Measurements from ENCODE around the gene ZFP1.

The ZFP1 gene

DNA sequence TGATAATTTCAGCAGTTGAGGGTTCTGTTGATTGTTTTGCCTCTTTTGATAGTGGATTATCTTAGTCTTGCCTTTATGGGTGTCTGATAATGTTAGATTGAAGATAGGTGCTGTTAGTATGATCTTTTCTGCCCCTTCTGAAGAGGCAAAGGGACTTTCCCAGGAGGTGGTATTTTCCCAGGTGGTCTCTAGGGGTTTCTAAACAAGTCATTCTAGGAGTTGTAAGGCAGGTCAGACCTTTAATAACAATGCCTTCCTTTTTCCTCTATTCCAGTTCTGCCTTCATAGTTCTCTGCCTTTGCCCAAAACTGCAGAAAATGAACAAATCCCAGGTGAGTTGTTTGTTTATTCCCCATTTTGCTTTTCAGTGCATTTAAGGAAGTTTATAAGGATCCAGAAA, 4.3 kb downstream of the ZFP1 start:
- no peak for DNase-seq (ENCODE audit: low read depth in 2 of 2)

DNA sequence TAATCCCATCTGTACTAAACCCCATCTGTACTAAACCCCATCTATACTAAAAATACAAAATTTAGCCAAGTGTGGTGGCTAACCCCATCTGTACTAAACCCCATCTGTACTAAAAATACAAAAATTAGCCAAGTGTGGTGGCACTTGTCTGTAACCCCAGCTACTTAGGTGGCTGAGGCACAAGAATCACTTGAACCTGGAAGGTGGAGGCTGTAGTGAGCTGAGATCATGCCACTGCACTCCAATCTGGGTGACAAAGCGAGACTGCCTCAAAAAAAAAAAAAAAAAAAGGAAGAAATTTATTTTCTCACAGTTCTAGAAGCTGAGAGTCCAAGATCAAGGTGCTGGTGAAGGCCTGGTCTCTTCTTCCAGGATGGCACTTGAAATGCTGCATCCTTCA, 12.1 kb downstream of the ZFP1 start:
- no peak for DNase-seq (ENCODE audit: low read depth in 2 of 2)

DNA sequence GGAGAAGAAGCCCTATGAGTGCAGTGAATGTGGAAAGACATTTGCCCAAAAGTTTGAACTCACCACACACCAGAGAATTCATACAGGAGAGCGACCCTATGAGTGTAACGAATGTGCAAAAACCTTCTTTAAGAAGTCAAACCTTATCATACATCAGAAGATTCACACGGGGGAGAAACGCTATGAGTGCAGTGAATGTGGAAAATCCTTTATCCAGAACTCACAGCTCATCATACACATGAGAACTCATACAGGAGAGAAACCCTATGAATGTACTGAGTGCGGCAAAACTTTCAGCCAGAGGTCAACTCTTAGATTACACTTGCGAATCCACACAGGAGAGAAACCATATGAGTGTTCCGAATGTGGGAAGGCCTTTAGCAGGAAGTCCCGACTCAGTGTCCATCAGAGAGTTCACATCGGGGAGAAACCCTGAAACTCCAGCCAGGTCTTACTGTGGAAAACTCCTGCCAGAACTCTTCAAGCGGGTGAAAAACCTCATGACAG, 21.6 kb downstream of the ZFP1 start:
- DNase-seq (ENCODE audit: low read depth in 2 of 2) = no peak

DNA sequence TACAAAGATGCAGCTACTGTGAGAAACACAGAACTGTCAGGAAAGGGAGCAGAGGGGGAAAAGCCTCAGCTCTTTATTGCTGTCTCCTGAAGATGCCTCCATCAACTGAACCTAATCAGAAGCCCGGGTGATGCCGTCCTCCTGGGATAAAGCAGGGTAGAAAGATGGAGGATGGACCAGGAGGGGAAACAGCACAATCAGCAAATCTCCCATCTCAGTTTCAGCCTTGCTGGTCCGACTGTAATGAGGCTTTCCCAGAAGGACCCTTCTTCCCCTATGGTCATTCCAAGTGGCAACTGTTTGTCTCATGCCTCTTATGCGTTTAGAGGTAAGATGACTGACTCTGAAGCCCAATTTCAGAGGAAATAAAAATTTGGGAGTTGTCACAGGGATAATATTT, 24.3 kb downstream of the ZFP1 start:
- DNase-seq (ENCODE audit: low read depth in 2 of 2) = no peak

DNA sequence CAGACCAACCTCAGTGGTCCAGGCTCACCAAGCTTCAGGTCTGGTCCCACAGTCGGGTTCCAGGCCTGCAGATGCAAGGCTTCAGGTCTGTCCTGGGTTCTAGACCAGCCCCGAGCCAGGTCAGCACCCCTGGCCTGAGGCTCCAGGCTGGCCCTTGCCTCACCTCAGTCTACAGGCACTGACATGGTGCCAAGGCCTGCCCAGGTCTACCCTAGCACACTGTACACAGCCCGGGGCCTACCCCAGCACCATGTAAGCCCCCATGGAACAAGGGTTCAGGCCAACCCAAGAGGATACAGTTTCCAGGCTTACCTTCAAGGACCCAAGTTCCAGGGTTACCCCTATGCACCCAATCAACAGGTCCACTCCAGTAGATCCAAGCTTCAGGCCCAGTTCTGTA, 26.8 kb downstream of the ZFP1 start:
- no peak for DNase-seq (ENCODE audit: low read depth in 2 of 2)

DNA sequence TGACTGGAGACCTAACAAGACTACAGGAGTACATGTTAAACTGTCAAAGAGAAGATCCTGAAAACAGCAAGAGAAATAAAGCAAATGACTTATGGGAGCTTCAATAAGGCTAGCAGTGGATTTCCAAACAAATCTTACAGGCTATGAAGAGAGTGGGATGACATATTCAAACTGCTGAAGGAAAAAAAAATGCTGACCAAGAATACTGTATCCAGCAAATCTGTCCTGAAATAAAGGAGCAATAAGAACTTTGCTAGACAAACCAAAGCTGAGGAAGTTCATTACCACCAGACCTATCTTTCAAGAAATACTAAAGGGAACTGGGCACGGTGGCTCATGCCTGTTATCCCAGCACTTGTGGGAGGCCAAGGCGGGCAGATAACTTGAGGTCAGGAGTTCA, 28.6 kb downstream of the ZFP1 start:
- DNase-seq (ENCODE audit: low read depth in 2 of 2) = no peak

DNA sequence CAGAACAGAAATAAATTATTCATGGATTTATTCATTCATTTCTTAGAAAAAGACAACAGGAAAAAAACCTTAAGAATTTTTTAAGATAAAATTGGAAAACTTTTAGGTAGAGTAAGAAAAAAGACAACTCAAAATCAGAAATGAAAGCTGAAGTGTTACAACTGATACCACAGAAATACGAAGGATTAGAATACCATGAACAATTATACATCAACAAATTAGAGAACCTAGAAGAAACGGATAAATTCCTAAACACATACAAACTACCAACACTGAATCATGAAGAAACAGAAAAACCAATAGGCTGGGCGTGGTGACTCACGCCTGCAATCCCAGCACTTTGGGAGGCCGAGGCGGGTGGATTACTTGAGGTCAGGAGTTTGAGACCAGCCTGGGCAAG, 30.9 kb downstream of the ZFP1 start:
- no peak for DNase-seq (ENCODE audit: low read depth in 2 of 2)

DNA sequence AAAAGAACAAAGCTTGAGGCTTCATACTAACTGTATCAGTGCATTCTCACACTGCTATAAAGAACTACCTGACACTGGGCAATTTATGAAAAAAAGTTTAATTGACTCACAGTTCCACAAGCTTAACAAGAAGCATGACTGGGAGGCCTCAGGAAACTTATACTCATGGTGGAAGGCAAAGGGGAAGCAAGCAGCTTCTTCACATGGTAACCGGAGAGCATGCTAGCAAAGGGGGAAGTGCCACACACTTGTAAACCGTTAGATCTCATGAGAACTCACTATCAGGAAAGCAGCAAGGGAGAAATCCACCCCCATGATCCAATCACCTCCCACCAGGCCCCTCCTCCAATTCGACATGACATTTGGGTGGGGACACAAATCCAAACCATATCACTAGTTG, 33.3 kb downstream of the ZFP1 start:
- DNase-seq (ENCODE audit: low read depth in 2 of 2) = no peak

DNA sequence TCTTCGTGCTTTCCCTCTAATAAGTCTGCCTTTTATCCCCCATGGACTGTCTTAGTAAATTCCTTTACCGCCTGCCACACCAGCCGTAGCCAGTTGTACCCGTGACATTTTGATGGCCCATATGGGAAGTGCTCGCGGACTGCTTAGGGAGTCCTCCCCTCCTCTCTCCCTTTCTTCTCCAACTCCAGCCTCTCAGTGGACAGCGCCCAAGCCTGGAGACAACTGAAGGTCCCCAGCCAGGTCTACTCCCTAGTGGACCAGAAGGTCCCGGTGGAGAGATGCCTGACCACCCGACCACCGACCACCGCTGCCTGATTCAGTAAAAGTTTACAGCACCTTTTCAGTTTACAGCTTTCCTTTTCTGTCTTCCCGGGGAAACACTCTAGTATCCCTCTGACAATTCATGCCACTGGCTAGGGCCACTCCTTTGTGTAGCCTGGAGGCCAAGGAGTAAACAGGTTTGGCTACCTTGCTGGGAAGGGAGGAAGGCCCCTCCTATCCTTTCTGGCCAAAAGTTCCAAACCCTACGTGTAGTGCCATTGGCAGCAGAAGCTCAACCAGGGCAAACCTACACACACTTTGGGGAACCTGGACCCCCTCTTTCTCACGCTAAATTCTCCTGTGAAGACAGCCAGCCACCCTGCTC, 40.6 kb downstream of the ZFP1 start:
- DNase-seq (ENCODE audit: low read depth in 2 of 2) = no peak

DNA sequence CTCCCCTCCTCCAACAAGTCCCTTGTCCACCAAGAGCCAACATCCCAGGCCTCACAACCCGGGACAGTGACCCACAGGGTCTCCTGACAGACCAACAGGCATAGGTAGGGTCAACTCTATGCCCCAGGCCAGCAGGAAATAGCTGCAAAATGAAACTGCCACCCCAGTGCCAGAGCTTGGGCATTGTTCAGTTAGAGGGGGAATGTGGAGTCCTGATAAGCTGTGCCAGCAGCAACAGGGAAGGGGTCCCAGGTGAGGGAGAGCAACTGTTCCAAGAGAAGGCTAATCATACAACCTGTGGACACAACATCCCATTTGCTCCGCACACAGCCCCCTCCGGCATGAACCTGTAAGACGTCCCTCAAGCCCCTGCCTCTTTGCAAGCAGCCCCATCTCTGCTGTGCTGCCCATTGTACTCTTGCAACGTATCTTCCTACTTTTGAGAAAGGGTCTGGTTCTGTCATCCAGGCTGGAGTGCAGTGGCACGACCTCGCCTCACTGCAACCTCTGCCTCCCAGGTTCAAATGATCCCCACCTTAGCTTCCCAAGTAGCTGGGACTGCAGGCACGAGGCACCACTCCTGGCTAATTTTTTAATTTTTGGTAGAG, 41.4 kb downstream of the ZFP1 start:
- DNase-seq (ENCODE audit: low read depth in 2 of 2) = no peak

DNA sequence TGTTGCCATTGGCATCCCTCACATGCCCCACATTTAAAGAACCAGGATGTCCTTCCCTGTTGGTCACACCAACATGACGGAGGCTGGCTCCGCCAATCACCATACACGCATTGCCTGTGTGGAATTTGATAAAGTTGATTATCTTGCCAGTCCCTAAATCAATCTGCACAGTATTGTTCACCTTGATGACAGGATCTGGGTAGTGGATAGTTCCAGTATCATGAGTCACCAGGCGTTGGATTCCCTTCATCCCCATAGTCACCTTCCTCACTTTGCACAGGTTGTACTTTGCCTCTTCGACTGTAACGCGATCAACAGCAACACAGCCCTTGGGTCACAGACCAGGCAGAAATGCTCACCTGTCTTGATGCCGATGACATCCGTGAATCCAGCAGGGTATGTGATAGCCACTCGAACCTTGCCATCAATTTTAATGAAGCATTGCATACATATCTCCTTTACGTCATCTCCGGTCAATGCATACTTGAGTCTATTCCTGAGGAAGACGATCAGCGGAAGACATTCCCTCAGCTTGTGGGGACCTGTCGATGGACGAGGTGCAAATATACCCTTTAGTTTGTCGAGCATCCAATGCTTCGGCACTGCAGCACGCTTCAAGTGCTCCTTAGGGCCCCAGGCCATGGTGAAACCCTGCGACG, 44.4 kb downstream of the ZFP1 start:
- DNase-seq (ENCODE audit: low read depth in 2 of 2) = no peak

DNA sequence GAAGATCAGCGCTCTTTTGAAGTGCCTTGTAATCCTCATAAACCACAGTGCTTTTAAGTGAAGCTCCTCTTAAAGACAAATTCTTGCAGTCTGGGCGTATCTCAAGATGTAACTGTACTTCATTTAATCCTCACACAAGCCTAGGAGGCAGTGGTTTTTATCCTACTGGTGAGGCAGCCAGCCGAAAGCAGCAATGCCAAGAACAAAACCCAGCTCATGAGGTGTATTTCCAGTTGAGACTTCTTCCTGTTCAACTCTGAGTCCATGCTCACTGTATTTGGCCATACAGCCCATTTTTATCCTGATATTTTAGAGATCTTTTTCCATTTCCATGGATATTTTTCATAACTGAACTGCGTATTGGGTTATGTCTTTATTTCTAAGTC, 44.9 kb downstream of the ZFP1 start:
- no peak for DNase-seq (ENCODE audit: low read depth in 2 of 2)

DNA sequence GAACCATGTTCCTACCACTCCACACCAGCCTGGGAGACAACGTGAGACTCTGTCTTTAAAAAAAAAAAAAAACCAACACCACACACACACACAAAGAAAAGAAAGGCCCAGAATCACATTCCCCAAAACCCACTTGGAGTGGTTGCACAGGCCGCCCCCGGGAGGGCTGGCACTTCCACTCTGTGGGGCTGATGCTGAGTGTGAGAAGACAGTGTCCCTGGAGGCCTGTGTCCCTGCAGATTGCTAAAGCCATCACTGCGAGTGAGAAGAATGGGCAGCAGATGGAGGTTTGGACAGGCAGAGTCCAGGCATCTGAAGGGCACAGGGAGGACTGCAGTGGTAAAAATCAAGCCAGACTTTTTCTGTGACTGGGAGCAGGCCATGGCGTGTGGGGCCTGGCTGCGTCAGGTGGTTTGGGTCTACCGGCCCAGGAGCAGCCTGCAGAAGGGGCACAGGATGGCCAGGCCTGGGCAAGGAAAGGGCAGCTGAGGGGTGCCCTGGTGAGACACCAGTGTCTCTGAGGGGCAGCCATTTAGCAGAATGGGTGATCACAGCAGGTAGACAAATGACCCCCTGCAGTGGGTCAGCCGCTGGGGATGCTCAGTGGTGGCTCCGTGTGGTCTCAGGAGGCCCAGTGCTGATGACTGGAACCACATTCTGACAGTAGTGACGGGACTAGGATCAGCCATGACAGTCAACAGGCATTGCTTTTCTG, 45.6 kb downstream of the ZFP1 start:
- DNase-seq (ENCODE audit: low read depth in 2 of 2) = no peak

DNA sequence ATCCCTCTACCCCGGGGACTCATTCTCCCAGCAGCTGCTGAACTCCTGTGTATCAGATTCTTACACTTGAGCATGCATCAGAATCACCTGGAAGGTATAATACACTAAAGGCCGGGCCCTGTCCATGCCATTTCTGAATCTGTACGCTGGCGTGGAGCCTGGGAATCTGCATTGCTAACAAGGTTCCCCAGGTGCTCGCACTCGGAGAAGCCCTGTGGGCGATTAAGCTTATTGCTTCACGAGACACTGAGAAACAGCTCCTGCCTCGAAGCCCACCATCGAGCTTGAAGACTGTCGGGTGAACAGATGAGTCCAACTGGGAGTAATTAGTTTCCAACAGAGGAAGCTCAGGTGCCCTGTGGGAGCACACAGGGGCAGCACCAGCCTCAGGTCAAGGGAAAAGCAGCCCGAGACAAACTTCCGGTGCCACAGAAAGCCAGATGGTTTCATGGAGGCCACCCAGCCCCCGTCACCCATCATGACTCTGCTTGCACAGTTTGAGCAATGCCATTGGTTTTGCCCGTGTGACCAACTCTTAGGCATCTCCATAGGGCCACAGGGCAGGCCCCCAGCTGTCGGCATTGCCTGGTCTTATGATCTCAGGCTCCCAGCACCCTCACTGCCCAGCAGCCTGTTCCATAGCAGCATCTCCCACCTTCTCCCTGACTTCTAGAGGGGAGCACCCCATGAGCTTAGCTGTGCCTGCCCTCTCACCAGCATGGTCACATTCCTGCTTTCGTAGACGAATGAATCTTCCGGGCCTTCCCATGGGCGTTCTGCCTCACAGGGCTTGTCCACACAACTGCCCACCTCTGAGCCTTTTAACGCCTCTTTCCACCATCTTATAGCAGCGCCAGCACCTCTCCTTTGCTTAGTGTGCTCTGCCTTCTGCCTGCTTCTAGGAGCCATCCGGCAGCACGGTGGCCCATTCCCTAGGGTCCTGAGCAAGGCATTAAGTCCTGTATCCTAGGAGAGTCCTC, 47.8 kb downstream of the ZFP1 start:
- no peak for DNase-seq (ENCODE audit: low read depth in 2 of 2)

DNA sequence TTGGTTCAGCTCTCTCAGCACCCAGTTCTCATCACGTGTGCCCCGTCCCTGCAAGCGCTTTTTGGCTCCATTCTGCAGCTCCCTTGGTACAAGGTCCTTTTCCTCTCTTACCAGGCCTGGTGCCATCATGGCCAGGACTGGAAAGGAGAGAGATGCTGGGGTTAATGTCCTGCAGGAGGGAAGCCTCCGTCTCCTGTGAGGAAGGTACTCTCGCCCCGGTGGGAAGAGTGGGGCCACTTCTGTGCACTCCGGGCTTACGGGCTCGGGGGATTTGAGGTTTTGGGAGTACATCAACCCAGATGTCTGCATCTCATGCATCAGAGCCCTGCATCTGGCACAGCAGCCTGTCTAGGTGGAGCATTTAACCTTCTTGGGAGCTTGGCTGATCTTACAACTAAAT, 48.5 kb downstream of the ZFP1 start:
- DNase-seq (ENCODE audit: low read depth in 2 of 2) = no peak

DNA sequence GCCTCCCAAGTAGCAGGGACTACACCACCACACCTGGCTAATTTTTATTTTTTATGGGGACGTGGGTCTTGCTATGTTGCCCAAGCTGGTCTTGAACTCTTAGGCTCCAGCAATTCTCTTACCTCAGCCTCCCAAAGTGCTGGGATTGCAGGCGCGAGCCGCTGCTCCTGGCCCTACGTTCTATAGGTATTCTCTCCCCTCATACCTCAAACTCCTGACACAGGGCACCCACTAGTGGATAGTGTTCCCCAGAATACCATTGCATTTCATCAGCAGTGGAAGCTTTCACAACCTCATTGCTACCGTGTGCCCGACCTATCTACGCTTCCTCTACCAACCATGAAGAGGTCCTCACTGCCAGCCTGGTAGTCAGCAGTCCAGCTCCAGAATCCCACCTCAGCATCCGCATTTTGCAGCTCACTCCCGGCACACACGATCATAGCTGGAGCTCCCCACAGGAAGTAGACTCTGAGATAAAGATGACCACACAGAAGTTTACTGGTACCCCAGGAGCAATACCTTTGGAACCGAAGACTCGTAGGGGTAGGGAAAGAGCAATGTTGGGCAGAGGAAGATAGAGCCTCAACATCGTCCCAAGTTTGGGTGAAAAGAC, 49.3 kb downstream of the ZFP1 start:
- DNase-seq (ENCODE audit: low read depth in 2 of 2) = no peak

DNA sequence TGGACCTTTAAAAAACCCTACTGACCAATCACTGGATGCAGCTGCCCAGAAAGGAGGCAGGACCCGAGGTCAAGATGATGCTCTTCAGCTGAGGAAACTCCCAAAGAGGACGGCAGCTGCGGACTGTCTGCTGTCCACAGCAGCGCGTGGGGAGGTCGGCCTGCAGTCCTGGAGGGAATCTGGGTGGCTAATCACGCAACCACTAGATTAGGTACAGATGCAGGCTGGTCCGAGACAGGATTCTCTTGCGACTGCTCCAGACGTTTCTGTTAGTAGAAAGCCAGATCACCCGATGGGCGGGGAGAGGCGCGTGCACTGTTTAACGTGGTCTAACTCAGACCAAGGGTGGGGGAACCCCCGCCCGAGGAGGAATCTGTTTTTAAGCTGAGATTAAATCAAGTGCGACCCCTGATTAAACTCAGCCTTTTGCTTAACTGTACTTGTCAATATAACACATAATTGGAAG, 49.8 kb downstream of the ZFP1 start:
- no peak for DNase-seq (ENCODE audit: low read depth in 2 of 2)

DNA sequence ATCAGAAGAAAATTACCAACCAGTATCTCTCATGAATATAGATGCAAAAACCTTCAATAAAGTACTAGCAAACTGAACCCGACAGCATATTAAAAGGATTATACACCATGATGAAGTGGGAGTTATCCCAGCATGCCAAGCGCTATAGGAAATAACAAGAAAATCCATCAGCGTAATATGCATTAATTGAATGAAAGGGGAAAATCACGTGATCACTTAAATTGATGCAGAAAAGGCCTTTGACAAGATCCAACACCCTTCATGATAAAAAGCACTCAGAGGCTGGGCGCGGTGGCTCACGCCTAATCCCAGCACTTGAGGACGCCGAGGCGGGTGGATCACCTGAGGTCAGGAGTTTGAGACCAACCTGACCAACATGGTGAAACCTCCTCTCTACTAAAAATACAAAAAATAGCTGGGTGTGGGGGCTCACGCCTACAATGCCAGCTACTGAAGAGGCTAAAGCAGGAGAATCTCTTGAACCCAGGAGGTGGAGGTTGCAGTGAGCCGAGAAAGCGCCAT, 53.8 kb downstream of the ZFP1 start:
- no peak for DNase-seq (ENCODE audit: low read depth in 2 of 2)

DNA sequence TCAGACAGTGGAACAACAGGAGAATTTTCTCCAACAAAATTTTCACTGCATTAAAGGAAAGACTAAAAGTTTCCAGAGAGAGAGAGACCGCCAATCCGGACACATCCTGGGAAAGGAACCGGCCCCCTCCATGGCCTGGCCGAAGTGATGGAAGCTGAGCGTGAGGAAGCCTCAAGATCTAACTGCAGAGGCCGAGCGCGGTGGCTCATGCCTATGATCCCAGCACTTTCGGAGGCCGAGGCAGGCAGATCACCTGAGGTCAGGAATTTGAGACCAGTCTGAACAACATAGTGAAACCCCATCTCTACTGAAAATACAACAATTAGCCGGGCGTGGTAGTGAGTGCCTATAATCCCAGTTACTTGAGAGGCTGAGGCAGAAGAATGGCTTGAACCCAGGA, 54.8 kb downstream of the ZFP1 start:
- no peak for DNase-seq (ENCODE audit: low read depth in 2 of 2)

DNA sequence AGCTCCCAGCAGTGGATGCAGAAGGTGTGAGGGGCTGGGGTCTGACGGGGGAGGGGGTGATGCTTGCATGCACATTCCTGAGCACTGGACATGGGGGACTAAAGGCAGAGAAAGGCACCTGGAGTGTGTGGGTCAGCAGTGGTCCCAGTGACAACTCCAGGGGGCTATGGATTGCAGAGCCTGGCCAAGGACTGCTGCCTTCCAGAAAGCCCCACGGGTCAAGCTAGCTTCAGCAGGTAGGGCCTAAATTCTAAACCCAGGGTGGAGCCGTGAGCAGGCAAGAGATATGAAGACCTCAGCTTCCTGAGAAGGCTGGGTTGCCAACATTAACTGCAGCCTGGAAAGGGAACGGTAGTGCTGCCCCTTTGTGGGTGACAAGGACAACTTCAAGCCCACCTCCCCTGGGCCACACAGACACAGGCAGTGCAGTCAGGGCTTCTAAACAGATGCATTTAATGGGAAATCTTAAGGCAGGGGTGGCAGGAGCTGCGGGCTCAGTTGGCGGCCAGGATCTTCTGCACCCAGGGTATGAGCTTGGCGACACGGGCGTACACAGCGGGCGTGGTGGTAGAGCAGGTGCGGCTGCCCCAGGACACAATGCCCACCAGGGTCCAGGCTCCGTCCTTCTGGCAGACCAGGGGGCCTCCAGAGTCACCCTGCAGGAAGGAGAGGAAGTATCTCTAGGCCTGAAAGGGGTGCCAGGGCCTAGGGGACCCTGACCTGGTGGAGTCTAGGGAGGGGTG, 55.5 kb downstream of the ZFP1 start:
- no peak for DNase-seq (ENCODE audit: low read depth in 2 of 2)

Data from stimulated activated CD8-positive, alpha-beta memory T cell treated with anti-CD3 and anti-CD28 coated beads, Interleukin-15, amount 100 ng/mL, for 4 hours (primary cell).